ENCODE results near the gene C9.
"Not testable (repeated sequence)": the region's sequence is repeated elsewhere in the genome, so short reads cannot be mapped to it uniquely, and the experiment has no call there.

Gene C9

DNA sequence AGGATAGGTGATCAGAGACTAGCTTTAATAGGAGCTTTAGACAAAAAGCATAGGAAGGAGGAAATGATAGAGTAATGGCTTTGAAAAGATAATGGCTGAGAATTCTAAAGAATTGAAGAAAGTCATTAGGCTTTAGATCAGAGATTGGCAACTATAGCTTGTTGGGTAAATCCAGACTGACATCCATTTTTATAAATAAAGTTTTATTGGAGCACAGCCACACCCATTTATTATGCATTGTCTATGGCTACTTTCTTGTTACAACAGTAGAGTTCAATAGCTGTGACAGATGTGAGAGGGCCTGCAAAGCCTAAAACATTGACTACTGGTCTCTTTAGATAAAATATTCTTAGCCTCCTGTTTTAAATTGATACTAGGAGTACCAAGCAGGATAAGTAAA lies 104.2 kb downstream of the C9 start:
- no peak for DNase-seq (ENCODE audit: low spot score)

DNA sequence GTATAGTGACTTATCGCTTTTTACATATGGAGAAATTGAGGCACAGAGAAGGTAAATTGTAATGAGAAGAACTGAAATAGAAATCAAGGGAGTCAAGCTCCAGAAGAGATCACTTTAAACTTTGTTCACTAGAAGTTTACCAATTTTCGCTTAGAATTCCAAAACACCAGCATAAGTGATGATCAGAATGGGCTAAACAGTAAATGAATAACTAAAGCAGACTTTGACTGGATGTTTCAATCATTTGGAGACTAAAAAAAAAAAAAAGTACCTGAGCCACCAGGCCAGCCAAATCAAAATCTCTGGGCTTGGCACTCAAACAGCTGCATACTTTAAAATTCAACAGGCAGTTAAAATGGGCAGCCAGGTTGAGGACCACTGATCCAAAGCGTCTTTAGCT lies 106.7 kb downstream of the C9 start:
- no peak for DNase-seq (ENCODE audit: low spot score)

DNA sequence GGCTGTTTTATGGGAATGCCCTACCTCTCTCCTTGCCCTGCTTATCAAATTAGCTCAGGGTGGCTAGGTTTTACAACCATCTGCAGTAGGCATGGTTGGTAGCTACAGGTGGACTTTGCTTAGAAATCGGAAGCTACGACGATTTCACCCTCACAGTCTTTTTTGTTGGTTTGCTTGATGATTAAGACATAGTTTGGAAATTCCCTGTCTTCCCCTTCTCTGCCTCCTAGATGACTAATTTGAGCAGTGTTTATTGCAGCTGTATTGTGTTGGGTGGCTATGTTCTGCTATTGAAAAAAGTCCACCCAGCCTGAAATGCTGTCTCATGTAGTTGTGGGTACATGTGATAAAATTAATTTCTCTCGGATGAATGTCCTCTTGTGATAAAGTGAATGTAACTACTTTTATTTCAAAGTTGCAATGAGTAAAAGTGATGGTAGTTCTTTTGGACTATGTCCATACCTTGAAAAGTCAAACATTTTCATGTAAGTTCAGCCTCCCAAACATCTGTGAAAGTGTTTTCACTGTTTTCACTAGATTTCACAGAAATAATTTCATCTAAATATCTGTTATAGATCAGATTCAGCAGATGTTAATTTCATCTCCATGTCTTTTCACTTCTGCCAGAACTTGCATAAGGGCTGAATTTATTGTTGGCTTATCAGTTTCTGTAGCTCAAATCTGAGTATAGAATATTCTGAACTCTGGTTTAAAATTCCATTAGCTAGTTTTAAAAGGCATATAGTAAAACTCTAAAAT lies 107.6 kb downstream of the C9 start:
- DNase-seq (ENCODE audit: low spot score), result peak; percentile 76

DNA sequence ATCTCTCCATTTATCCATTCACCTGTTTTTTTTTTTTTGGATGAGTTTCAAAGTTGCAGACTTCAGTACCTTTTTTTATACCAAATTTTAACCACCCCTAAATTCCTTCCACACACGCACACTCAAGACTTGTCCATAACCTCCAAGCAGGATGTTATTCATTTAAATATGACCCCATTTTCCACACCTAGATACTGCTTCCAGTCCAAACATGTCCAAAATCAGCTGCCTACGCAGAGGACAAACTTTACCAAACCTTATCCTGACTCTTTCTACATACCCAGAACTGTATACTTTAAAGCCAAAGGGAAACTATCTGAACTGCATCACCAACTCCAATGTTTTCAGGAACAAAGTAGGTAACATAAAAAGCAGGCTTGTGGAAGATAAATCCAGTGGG lies 108.9 kb downstream of the C9 start:
- DNase-seq (ENCODE audit: low spot score), result no peak

DNA sequence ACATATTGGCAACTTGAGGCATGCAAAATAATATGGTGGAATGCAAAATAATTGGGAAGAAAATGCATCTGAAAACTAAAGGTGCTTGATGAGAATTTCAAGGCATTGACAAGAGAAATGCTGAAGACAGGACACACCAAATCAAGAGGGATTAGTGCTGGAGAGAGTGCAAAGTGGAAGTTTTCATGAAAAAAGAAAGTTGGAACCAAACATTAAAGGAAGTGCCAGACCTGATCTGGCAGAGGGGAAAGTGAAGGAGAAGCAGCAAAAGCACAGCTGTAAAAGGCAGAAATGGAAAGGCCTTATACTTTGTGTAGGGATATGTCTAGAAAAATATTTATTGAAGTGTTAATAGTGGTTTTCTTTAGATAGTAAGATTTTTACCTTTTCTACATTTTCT lies 109.6 kb downstream of the C9 start:
- no peak for DNase-seq (ENCODE audit: low spot score)

DNA sequence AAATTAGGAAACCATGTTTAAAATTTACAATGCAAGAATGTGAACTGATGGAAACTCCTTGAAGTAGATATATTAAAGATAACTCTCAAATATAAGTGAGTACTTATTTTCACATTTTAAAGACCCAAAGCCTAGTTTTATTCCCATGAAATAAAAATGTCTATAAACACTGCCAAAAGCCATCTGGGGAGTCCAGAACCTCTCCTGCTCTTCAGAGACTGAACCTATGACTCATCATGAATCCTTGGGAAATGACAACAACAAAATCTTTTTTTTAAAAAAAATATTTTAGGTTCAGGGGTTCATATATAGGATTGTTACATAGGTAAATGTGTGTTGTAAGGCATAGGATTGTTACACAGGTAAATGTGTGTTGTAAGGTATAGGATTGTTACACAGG lies 111.1 kb downstream of the C9 start:
- DNase-seq (ENCODE audit: low spot score), result peak; percentile 51

DNA sequence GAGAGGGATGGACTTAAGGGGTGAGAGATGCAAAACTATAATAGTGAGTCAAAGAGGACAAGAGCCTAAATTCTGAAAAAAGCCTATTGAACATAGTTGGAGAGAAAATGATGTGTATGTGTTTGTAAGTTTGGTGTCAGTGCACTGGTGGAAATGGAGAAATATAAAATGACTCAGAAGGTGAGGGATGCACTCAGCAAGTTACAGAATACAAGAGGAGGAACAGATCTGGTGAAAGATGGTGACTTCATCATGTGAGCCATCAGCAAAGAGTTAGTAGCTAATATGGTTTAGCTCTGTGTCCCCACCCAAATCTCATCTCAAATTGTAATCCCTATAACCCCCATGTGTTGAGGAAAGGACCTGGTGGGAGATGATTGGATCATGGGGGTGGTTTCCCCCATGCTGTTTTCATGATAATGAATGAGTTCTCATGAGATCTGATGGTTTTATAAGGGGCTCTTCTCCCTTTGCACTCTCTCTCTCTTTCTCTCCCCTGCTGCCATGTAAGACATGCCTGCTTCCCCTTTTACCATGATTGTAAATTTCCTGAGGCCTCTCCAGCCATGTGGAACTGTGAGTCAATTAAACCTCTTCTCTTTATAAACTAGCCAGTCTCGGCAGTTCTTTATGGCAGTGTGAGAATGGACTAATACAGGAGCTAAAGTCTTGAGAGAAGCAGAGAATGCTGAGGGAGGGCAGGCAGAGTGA lies 114.6 kb downstream of the C9 start:
- DNase-seq (ENCODE audit: low spot score), result no peak

DNA sequence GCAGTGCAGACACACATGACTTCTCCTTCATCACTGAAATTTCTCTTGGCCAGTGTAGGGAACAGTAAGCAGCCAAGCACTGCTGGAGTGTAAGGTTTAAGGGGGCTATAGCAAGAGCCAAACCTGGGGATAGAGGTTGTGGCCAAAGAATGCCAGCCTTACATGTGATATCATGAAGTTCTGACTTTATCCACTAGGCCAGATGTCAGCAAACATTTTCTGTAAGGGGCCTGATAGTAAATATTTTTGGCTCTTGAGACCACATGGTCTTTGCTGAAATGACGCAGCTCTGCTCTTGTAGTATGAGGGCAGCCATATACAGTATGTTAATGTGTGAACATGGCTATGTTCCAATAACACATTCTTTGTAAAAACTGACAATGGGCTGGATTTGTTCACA lies 115.2 kb downstream of the C9 start:
- DNase-seq (ENCODE audit: low spot score), result no peak

DNA sequence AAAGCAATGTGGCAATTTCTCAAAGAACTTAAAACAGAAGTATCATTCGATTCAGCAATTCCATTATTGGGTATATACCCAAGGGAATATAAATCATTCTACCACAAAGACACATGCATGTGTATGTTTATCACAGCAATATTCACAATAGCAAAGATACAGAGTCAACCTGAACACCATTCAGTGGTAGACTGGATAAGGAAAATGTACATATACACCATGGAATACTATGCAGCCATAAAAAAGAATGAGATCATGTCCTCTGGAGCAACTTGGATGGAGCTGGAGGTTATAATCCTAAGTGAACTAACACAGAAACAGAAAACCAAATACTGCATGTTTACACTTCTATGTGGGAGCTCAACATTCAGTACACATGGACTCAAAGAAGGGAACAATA lies 123.5 kb downstream of the C9 start:
- DNase-seq (ENCODE audit: low spot score), result no peak

DNA sequence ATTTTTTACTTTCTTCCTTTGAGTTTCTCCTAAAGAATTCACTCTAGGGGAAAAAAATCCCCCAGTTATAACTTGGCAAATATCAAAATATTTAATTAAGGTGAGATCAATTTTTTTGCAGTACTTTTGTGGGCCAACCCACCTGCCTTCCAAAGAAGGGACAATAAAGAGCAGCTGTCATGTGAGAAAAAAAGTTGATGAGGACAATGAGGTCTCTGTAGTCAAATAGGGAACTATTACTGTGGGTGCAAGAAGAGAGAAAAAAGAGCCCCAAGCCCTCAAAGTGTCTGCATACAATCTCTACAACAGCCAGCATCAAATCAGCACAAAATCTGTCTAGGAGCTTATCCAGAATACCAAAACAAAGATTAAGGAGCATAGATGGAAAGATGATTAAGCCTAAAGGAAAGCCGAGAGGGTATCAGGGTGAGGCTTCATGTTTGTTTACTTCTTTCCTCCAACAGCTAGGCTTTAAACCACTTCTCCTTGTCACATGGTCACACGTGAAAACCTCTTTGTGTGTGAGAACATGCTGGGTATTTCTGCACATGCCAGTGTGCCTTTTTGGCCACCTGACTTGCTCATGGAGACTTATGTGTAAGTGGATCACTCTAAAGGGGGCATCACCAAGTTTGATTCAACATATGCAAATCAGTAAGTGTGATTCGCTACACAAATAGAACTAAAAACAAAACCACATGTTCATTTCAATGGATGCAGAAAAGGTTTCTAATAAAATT lies 125.8 kb downstream of the C9 start:
- no peak for DNase-seq (ENCODE audit: low spot score)

DNA sequence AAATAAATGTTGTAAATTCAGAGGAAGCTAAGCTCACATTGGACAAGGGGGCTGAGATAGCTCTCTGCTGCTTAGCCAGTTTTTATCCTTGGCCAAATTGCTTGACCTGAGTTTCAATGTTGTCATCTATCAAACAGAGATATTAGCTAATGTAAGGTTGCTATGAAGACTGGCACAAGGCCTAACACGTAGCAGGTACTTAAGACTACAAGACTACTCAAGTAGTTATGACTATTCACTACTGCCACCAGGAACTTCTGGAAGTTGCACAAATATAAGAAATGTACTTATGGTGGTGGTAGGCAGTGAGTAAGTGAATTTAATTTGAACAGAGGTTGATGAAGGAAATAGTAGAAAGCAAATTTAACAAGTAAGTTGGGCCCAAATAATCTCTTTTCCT lies 127.6 kb downstream of the C9 start:
- no peak for DNase-seq (ENCODE audit: low spot score)

DNA sequence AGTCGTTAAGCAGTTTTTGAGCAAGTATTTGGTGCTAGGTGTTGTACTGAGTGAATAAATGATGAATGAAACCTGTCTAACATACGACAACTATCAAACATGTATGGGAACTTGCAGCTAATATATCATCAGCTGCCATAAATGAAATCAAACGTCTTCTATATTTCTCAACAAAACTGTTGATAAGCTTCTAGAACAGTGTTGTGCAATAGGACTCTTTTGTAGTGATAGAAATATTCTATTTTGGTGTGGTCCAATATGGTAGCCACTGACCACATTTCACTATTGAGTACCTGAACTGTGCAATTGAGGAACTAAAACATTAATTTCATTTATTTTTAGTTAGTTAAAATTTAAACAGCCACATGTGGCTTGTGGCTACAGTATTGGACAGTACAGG lies 128.6 kb downstream of the C9 start:
- DNase-seq (ENCODE audit: low spot score), result no peak

DNA sequence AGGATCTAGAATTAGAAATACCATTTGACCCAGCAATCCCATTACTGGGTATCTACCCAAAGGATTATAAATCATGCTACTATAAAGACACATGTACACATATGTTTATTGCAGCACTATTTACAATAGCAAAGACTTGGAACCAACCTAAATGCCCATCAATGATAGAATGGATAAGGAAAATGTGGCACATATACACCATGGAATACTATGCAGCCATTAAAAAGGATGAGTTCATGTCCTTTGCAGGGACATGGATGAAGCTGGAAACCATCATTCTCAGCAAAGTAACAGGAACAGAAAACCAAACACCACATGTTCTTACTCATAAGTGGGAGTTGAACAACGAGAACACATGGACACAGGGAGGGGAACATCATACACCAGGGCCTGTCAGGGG lies 129.8 kb downstream of the C9 start:
- DNase-seq (ENCODE audit: low spot score), result not testable (repeated sequence)
